Measurements from ENCODE around the gene TRIP6. TPM values are rescaled to one million over a fixed set of nuclear protein-coding genes. Genes with fewer than 3 reads are reported as not detected.
A peak's percentile ranks its signal among the peaks of the same experiment; 100 is the strongest.
"Not testable (repeated sequence)": the region's sequence is repeated elsewhere in the genome, so short reads cannot be mapped to it uniquely, and the experiment has no call there.

TRIP6 gene
- total RNA-seq, 4 donors from 2014 or later = 71.9 to 94.3 (median 89.5) TPM

- no peak for TF ChIP-seq POLR2AphosphoS5 (IDR thresholded peaks at IDR 0.05)
- TF ChIP-seq CTCF (IDR thresholded peaks at IDR 0.05) = peak in 3 of 4 experiments; percentile 90 to 96 (median 93)
- TF ChIP-seq EP300 (IDR thresholded peaks at IDR 0.05) = no peak
- peak; percentile 24 to 52 for TF ChIP-seq POLR2A (IDR thresholded peaks at IDR 0.05)
- peaks cover 0 to 23% of the 10 kb centered on the region in 2 donors for H3K36me3 ChIP-seq
- peak within 1 kb of the TSS; percentile 71 to 80 for H3K4me3 ChIP-seq
- peak within 1 kb of the TSS; percentile 54 to 86 (median 82) for H3K27ac ChIP-seq
- H3K4me1 ChIP-seq = peaks cover 0 to 31% (median 3%) of the 10 kb centered on the region in 3 donors
- H3K27me3 ChIP-seq = no peaks in the 10 kb centered on the region
- WGBS, 2 donors (ENCODE audit: low coverage in 1 of 2) = 0% methylated on average over 4 to 11 of the region's 71 CpGs
- no peaks in the 10 kb centered on the region for H3K9me3 ChIP-seq
- ATAC-seq = peak; percentile 99
Measured at GRCh38 chr7:100852048-100852872, 14.9 kb upstream of the TRIP6 start, which contains the start of gene SLC12A9. SLC12A9 (plus strand) TSS chr7:100852713; CDS start chr7:100854198, 1,485 bp downstream.

- 60 to 94% methylated on average over 1 to 3 of the region's 14 CpGs for WGBS, 2 donors (ENCODE audit: low coverage in 1 of 2)
- Histone ChIP-seq H3K9me3 (no peaks in the 10 kb centered on the region), H3K27me3 (no peaks in the 10 kb centered on the region), H3K36me3 (peaks cover 0 to 42% of the 10 kb centered on the region in 2 donors), H3K27ac (no peak overlapping the region), H3K4me3 (no peak overlapping the region), H3K4me1 (peaks cover 0 to 31% (median 3%) of the 10 kb centered on the region in 3 donors)
- no peak for TF ChIP-seq POLR2A (IDR thresholded peaks at IDR 0.05)
- TF ChIP-seq POLR2AphosphoS5 (IDR thresholded peaks at IDR 0.05) = no peak
- TF ChIP-seq EP300 (IDR thresholded peaks at IDR 0.05) = no peak
- TF ChIP-seq CTCF (IDR thresholded peaks at IDR 0.05) = no peak
- ATAC-seq = no peak
Measured at GRCh38 chr7:100854146-100854895, 12.9 kb upstream of the TRIP6 start.

- H3K27me3 ChIP-seq, H3K27ac ChIP-seq, H3K4me3 ChIP-seq, H3K9me3 ChIP-seq, ATAC-seq: not testable (repeated sequence)
- WGBS, 2 donors (ENCODE audit: low coverage in 1 of 2) = 81 to 100% methylated on average over 1 to 2 of the region's 9 CpGs
- H3K4me1 ChIP-seq = peaks cover 0 to 31% (median 3%) of the 10 kb centered on the region in 3 donors
- peaks cover 0 to 47% of the 10 kb centered on the region in 2 donors for H3K36me3 ChIP-seq
Measured at GRCh38 chr7:100854899-100855298, 12.3 kb upstream of the TRIP6 start.

- no peak overlapping the region for H3K27ac ChIP-seq
- no peak for ATAC-seq
- peaks cover 0 to 31% (median 3%) of the 10 kb centered on the region in 3 donors for H3K4me1 ChIP-seq
- H3K9me3 ChIP-seq = no peaks in the 10 kb centered on the region
- H3K27me3 ChIP-seq = no peaks in the 10 kb centered on the region
- peaks cover 0 to 54% of the 10 kb centered on the region in 2 donors for H3K36me3 ChIP-seq
- H3K4me3 ChIP-seq = no peak overlapping the region
- 100% methylated on average over 5 of the region's 10 CpGs; no CpG with 5 or more reads in 1 of the 2 donors for WGBS, 2 donors (ENCODE audit: low coverage in 1 of 2)
- no peak for TF ChIP-seq CTCF (IDR thresholded peaks at IDR 0.05)
- no peak for TF ChIP-seq POLR2A (IDR thresholded peaks at IDR 0.05)
- no peak for TF ChIP-seq POLR2AphosphoS5 (IDR thresholded peaks at IDR 0.05)
- TF ChIP-seq EP300 (IDR thresholded peaks at IDR 0.05) = no peak
Measured at GRCh38 chr7:100855515-100855914, 11.7 kb upstream of the TRIP6 start.

GRCh38 chr7:100856871-100857282 is 10.3 kb upstream of the TRIP6 start:
- Histone ChIP-seq H3K9me3 (no peaks in the 10 kb centered on the region), H3K36me3 (peaks cover 0 to 67% of the 10 kb centered on the region in 2 donors), H3K4me3 (no peak overlapping the region), H3K27ac (no peak overlapping the region), H3K4me1 (peaks cover 0 to 25% (median 3%) of the 10 kb centered on the region in 3 donors), H3K27me3 (no peaks in the 10 kb centered on the region)
- ATAC-seq = no peak
- WGBS, 2 donors (ENCODE audit: low coverage in 1 of 2) = 88% methylated on average over 3 of the region's 16 CpGs; no CpG with 5 or more reads in 1 of the 2 donors
- TF ChIP-seq POLR2AphosphoS5 (IDR thresholded peaks at IDR 0.05) (no peak), CTCF (IDR thresholded peaks at IDR 0.05) (no peak), EP300 (IDR thresholded peaks at IDR 0.05) (no peak), POLR2A (IDR thresholded peaks at IDR 0.05) (no peak)
